WI38 (cell line): Measurements from ENCODE around the gene ZNF138.

Experiments
- H3K4me3 ChIP-seq: 2 replicates; pipeline ENCODE4 v1.5.1; 2011; ENCODE audit warnings: low read depth, mild to moderate bottlenecking, control low read depth, low read length
- CTCF ChIP-seq: IDR thresholded peaks from 2 replicates; pipeline ENCODE4 v1.5.1; 2012; ENCODE audit warnings: low read depth, mild to moderate bottlenecking, control low read depth, low read length

The ZNF138 gene

GRCh38 chr7:64794171-64794844, at the start of gene ZNF138:
TSS of gene ZNF138 (plus strand) at chr7:64794428. CDS start at chr7:64794569, 141 bp downstream.
- peak within 1 kb of the TSS; percentile 91 for H3K4me3 ChIP-seq
- no peak for TF ChIP-seq CTCF

- no peak overlapping the region for H3K4me3 ChIP-seq
Observed at GRCh38 chr7:64744680-64745079, 49.5 kb upstream of the ZNF138 start.

DNA sequence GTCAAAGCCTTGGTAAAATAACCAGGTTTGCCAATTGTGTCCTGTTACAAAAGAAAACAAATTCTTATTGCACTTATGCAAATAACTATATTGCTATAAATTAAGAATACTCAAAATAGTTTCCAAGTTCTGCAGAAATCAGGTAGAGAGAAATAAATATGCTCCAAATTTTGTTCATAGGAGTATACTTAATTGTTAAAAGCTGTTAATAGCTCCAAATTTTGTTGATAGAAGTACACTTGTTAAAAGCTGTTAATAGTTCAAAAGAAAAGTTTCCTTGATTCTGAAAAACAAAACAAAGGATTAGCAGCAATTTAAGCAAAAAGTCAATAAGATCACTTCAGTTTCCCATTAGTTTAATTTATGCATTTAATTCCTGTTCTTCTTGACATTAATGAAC, 46.4 kb upstream of the ZNF138 start:
- no peak overlapping the region for H3K4me3 ChIP-seq
- TF ChIP-seq CTCF = no peak

More at GRCh38 chr7:64744680-64745079, 49.5 kb upstream of the ZNF138 start:
- TF ChIP-seq CTCF = no peak

GRCh38 chr7:64753032-64753431, 41.2 kb upstream of the ZNF138 start:
- H3K4me3 ChIP-seq = no peak overlapping the region
- TF ChIP-seq CTCF = no peak

GRCh38 chr7:64755865-64756264, 38.4 kb upstream of the ZNF138 start:
- no peak overlapping the region for H3K4me3 ChIP-seq
- no peak for TF ChIP-seq CTCF

GRCh38 chr7:64758151-64758550, 36.1 kb upstream of the ZNF138 start:
- TF ChIP-seq CTCF = no peak
- H3K4me3 ChIP-seq = no peak overlapping the region

DNA sequence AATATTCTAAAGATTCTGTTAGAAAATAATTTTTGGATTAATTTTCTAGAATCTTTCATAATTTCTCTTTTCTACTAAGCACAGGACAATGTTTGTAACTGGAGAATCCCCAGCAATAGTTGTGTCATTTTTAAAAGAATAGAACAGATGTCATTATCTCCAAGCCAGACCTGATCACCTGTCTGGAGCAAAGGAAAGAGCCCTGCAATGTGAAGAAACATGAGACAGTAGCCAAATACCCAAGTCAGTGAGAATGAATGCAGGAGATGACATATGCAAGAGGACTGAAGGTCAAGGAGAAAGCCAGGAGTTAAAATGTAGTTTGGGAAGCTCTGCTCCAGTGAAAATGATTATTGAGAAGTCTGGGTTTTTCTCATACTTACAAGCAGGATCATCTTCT, 25.4 kb upstream of the ZNF138 start:
- no peak for TF ChIP-seq CTCF
- H3K4me3 ChIP-seq = no peak overlapping the region
